Measurements from ENCODE around the gene CLCC1.

GRCh38 chr1:108963052-108963686 is at the start of gene CLCC1:
- TF ChIP-seq CTCF (conservative IDR thresholded peaks at IDR 0.05) = no peak
- no peak for TF ChIP-seq EZH2 (IDR thresholded peaks at IDR 0.05; ENCODE audit: low read depth)

Data from PC-9 (cell line).